Measurements from ENCODE around the gene C14orf119. TPM values are rescaled to one million over a fixed set of nuclear protein-coding genes. Genes with fewer than 3 reads are reported as not detected.

C14orf119 gene
- total and polyA plus RNA-seq, 10 donors = 28.0 to 47.0 (median 39.0) TPM

DNA sequence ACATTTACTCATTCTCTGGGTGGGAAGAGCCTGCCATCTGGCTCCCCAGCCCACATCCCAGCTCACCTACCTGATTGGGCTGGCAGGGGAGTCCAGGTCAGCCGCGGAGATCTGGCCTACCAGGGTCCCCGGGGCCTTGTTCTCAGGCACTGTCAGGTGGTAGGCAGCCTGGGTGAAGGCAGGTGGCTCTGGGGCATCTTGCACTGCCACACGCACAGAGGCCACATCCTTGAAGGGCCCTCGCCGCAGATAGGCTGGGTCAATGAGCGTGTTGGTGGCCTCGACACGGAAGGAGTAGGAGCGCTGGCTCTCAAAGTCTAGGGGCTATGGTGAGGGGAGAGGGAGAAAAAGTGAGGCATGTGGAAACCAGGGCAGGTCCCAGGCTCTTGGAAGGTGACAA, 41.9 kb upstream of the C14orf119 start:
- H3K4me3 ChIP-seq = no peak overlapping the region
- H3K27me3 ChIP-seq (replicated peaks in 1 of 7) = peaks cover 0 to 8% (median 0%) of the 10 kb centered on the region in 7 donors
- no peak overlapping the region for H3K27ac ChIP-seq
- WGBS, 5 donors = 90 to 97% (median 95%) methylated on average over 2 to 10 of the region's 10 CpGs
- intact Hi-C loops (cut with DNase I; ENCODE audit: low total_unique reads) = no loop called here
- no peak for DNase-seq
- H3K9me3 ChIP-seq = no peaks in the 10 kb centered on the region
- peaks cover 0 to 3% (median under 1%) of the 10 kb centered on the region in 6 donors for H3K36me3 ChIP-seq
- TF ChIP-seq CTCF (IDR thresholded peaks at IDR 0.05 in 8 of 11, conservative IDR thresholded peaks at IDR 0.05 in 3 of 11) (no peak), POLR2A (IDR thresholded peaks at IDR 0.05) (no peak), POLR2AphosphoS5 (IDR thresholded peaks at IDR 0.05) (no peak)
- H3K4me1 ChIP-seq = peaks cover 13 to 25% (median 22%) of the 10 kb centered on the region in 6 donors

DNA sequence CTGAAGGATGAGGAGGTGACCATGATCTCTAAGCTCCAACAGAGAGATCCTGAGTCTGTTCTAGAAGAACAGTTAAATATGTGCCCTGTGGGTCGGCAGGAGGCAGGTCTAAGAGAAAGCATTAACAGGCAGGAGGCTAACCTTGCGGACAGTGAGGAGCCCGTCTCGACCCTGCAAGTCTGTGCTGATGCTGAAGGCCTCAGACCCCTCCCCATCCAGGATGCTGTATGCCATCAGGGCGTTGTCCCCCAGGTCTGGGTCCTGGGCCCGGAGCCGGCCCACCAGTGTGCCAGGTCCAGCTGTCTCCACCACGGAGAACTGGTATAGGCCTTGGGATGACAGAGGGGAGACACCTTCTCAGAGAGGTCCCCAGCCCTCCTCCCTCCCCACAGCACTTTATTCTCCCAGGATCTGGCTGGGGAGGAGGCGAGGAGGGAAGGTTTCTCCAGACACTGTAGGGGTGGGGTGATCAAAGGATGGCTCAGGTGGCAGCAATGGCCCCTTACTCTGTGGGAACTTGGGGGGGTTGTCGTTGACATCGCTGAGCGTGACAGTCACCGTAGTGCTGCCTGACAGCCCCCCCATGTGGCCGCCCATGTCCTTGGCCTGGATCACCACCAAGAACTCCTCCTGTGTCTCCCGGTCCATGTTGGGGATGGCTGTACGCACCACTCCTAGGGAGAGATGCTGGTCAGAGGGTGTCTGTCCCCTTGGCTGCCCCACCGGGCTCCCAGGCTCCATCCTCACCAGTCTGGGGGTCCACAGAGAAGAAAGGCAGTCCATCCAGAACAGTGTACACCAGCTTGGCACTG, 41.1 kb upstream of the C14orf119 start:
- WGBS, 5 donors = 49 to 87% (median 75%) methylated on average over 5 to 17 of the region's 17 CpGs
- Histone ChIP-seq H3K27ac (no peak overlapping the region), H3K4me3 (no peak overlapping the region), H3K27me3 (replicated peaks in 1 of 7) (peaks cover 0 to 8% (median 0%) of the 10 kb centered on the region in 7 donors), H3K9me3 (no peaks in the 10 kb centered on the region), H3K4me1 (peaks cover 13 to 30% (median 22%) of the 10 kb centered on the region in 6 donors), H3K36me3 (peaks cover 0 to 11% (median 9%) of the 10 kb centered on the region in 6 donors)
- intact Hi-C loops (cut with DNase I; ENCODE audit: low total_unique reads) = no loop called here
- TF ChIP-seq POLR2AphosphoS5 (IDR thresholded peaks at IDR 0.05) = no peak
- peak in 3 of 11 experiments; percentile 15 to 27 (median 22) for TF ChIP-seq CTCF (IDR thresholded peaks at IDR 0.05 in 8 of 11, conservative IDR thresholded peaks at IDR 0.05 in 3 of 11)
- DNase-seq = no peak

DNA sequence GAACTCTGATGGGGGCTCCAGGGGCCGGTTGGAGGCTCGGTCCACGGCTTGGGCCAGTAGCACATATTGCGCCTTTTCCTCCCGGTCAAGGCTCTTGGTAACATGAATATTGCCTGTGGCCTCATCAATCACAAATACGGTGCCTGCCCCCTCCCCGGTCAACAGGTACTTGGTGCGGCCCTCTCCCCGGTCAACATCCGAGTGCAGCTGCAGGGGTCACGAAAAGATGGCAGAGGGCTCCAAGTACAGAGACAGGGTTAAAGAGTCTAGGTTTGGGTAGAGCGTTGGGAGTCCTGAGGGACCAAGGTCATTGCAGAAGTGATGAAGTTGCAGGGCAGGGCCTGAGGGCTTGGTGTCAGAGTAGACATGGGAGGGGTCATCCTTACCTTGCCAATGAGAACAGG, 40.2 kb upstream of the C14orf119 start:
- no peak overlapping the region for H3K4me3 ChIP-seq
- H3K36me3 ChIP-seq = peaks cover 0 to 21% (median 18%) of the 10 kb centered on the region in 6 donors
- H3K27ac ChIP-seq = no peak overlapping the region
- H3K4me1 ChIP-seq = peaks cover 13 to 30% (median 22%) of the 10 kb centered on the region in 6 donors
- 94 to 97% (median 96%) methylated on average over 12 of the region's 12 CpGs for WGBS, 5 donors
- TF ChIP-seq POLR2A (IDR thresholded peaks at IDR 0.05) (no peak), CTCF (IDR thresholded peaks at IDR 0.05 in 8 of 11, conservative IDR thresholded peaks at IDR 0.05 in 3 of 11) (peak in 1 of 11 experiments; percentile 2), POLR2AphosphoS5 (IDR thresholded peaks at IDR 0.05) (no peak)
- no peak for DNase-seq
- H3K27me3 ChIP-seq (replicated peaks in 1 of 7) = peaks cover 0 to 8% (median 0%) of the 10 kb centered on the region in 7 donors
- intact Hi-C loops (cut with DNase I; ENCODE audit: low total_unique reads) = no loop called here
- no peaks in the 10 kb centered on the region for H3K9me3 ChIP-seq

DNA sequence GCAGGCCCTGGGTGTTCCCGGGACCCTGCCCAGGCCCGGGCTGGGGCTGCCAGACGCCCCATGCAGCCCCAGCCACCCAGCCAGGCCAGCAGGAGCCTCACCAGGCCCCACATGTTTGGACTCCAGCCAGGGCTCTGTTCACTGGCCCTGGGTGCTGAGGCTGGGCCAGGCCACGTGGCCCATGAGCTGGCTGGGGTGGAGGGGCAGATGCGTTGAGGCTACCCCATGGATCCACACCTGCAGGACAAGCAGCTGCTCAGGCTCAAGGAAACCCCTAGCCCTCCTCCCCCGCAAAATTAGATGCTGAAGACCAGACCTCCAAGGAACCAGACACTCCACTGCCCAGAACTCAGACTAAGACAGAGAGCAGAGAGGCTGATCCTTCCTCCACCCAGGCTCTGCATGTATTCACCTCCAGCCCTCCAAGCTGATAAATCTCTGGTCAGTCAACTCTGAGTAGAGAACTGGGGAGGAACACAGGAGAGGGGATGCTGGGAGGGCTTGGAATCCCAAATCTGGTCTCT, 39.6 kb upstream of the C14orf119 start:
- H3K4me3 ChIP-seq = no peak overlapping the region
- H3K36me3 ChIP-seq = peaks cover 5 to 26% (median 23%) of the 10 kb centered on the region in 6 donors
- H3K9me3 ChIP-seq = no peaks in the 10 kb centered on the region
- intact Hi-C loops (cut with DNase I; ENCODE audit: low total_unique reads) = no loop called here
- H3K4me1 ChIP-seq = peaks cover 13 to 30% (median 22%) of the 10 kb centered on the region in 6 donors
- WGBS, 5 donors = 77 to 98% (median 86%) methylated on average over 4 to 6 of the region's 6 CpGs
- TF ChIP-seq POLR2AphosphoS5 (IDR thresholded peaks at IDR 0.05) = no peak
- no peak for TF ChIP-seq POLR2A (IDR thresholded peaks at IDR 0.05)
- peaks cover 0 to 8% (median 0%) of the 10 kb centered on the region in 7 donors for H3K27me3 ChIP-seq (replicated peaks in 1 of 7)
- DNase-seq = no peak
- H3K27ac ChIP-seq = no peak overlapping the region
